Prostate gland (tissue), 2 donors: Measurements from ENCODE around the gene PRKCD. TPM values are rescaled to one million over a fixed set of nuclear protein-coding genes. Genes with fewer than 3 reads are reported as not detected.

Experiments used
- DNase-seq: peaks from one replicate; pipeline ENCODE4 v3.0.0-alpha.2; 2019; ENCODE audit warnings: low spot score
- H3K27ac ChIP-seq, 2 donors: fragments of 200-600 bp; sonication (generic); 2 replicates each; pipeline ENCODE4 v1.5.1; 2017 to 2019
- H3K27me3 ChIP-seq: fragments of 200-600 bp; sonication (generic); replicated peaks from 2 replicates; pipeline ENCODE4 v1.5.1; 2019; ENCODE audit not compliant: insufficient read depth
- H3K36me3 ChIP-seq, 2 donors: fragments of 200-600 bp; sonication (generic); 1 replicate in 1 of 2; 2 replicates in 1 of 2; pipeline versions ENCODE4 v1.5.1 to v1.8.1; 2017 to 2019
- H3K4me1 ChIP-seq: fragments of 200-600 bp; sonication (generic); replicated peaks from 2 replicates; pipeline ENCODE4 v1.5.1; 2019
- H3K4me3 ChIP-seq, 2 donors: fragments of 200-600 bp; sonication (generic); 2 replicates each; pipeline ENCODE4 v1.5.1; 2017 to 2019
- H3K9me3 ChIP-seq: fragments of 200-600 bp; sonication (generic); 2 replicates; pipeline ENCODE4 v1.5.1; 2017
- POLR2A ChIP-seq: fragments of 450-650 bp; IDR thresholded peaks from one replicate; pipeline ENCODE4 v1.6.1; 2016; ENCODE audit warnings: antibody characterized with exemption, mild to moderate bottlenecking
- POLR2AphosphoS5 ChIP-seq: sonication (generic); formaldehyde crosslinking; IDR thresholded peaks from one replicate; pipeline ENCODE4 v1.6.1; 2017; ENCODE audit warnings: antibody characterized with exemption
- WGBS: methylation state at CpG from one replicate; pipeline ENCODE4 v1.1.5; 2018; 5-methylcytosine and 5-hydroxymethylcytosine counted together
- intact Hi-C: fragments of 100-400 bp; cut with DNase I; formaldehyde crosslinking; loops from one replicate; pipeline ENCODE4 v1.14.2; 2022
- total RNA-seq, 2 donors: library from RNA; depleted of rRNA; stranded (reverse); fragments of >200 nt; gene quantifications; one replicate each; pipeline ENCODE4 v1.1.0, GENCODE V29; 2016
- TF ChIP-seq, protein P1 (sequence below), 4 experiments: fragments of 200-600 bp in 2 of 4; fragments of 450-650 bp in 2 of 4; sonication (generic) in 2 of 4; IDR thresholded peaks; 1 replicate in 3 of 4; 2 replicates in 1 of 4; pipeline ENCODE4 v1.5.1; 2016 to 2019; ENCODE audit warnings: antibody characterized with exemption in 4 of 4, mild to moderate bottlenecking in 2 of 4, moderate library complexity in 2 of 4

The PRKCD gene
- total RNA-seq, 2 donors from 2014 or later = 33.4 to 57.9 TPM

DNA sequence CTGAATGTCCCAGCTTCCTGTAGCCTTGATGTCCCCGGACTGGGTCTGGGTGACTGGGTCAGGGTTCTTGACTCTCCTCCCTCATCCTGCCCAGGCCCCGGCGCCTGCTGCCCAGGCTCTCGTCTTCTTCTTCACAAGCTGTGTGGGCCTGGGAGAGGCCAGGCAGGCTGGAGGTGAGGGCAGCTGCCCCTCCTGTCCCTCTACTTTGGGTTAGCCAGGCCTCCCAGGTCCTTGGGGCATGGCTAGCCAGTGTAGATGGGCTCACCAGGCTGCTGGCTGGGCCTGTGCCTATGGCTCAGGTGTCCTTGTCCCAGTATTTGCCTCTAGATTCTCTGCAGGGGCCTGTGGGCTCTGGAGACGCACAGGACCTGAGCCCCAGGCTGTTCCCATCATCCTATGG, 63.0 kb downstream of the PRKCD start:
- peaks cover 2 to 39% of the 10 kb centered on the region in 2 donors for H3K36me3 ChIP-seq
- 93% methylated on average over 5 of the region's 5 CpGs for WGBS
- no peak for DNase-seq

DNA sequence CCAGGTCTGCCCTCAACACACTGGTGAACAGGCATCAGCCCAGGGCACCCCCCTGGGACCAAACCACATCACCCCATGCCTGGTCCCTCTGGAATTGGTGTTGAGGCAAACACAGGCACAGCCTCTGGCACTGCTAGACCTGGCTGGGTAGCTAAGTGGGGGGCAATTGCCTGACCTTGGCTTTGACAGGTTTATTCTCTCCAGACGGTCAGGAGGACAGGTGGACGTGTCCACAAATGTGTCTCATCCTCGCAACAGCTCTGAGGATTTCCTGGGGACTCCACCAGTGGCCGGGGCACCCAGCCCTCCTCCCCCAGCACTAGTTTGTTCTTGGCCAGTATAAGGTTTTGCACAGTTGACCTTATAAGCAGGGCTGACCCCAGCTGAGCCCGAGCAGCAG, 63.5 kb downstream of the PRKCD start:
- 77% methylated on average over 5 of the region's 5 CpGs for WGBS
- DNase-seq = no peak
- H3K27ac ChIP-seq = no peak overlapping the region
- no peaks in the 10 kb centered on the region for H3K27me3 ChIP-seq
- TF ChIP-seq POLR2AphosphoS5 = no peak
- TF ChIP-seq, protein P1, sequence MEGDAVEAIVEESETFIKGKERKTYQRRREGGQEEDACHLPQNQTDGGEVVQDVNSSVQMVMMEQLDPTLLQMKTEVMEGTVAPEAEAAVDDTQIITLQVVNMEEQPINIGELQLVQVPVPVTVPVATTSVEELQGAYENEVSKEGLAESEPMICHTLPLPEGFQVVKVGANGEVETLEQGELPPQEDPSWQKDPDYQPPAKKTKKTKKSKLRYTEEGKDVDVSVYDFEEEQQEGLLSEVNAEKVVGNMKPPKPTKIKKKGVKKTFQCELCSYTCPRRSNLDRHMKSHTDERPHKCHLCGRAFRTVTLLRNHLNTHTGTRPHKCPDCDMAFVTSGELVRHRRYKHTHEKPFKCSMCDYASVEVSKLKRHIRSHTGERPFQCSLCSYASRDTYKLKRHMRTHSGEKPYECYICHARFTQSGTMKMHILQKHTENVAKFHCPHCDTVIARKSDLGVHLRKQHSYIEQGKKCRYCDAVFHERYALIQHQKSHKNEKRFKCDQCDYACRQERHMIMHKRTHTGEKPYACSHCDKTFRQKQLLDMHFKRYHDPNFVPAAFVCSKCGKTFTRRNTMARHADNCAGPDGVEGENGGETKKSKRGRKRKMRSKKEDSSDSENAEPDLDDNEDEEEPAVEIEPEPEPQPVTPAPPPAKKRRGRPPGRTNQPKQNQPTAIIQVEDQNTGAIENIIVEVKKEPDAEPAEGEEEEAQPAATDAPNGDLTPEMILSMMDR (IDR thresholded peaks at IDR 0.05) = no peak
- TF ChIP-seq POLR2A = no peak
- no peak overlapping the region for H3K4me3 ChIP-seq
- H3K9me3 ChIP-seq = no peaks in the 10 kb centered on the region
- H3K36me3 ChIP-seq = peaks cover 5 to 39% of the 10 kb centered on the region in 2 donors
- no peaks in the 10 kb centered on the region for H3K4me1 ChIP-seq
- intact Hi-C loops = loop anchor here (10.0 kb wide), 1 partner anchor 120 kb away; the partner anchor contains the start of gene DCP1A

More for the DNA sequence above, 63.0 kb downstream of the PRKCD start:
- TF ChIP-seq, protein P1 (IDR thresholded peaks at IDR 0.05) = no peak
- no peak for TF ChIP-seq POLR2AphosphoS5
- TF ChIP-seq POLR2A = no peak
- intact Hi-C loops = loop anchor here (10.0 kb wide), 1 partner anchor 121 kb away; the partner anchor contains the start of gene DCP1A
- Histone ChIP-seq H3K4me1 (no peaks in the 10 kb centered on the region), H3K27me3 (no peaks in the 10 kb centered on the region), H3K4me3 (no peak overlapping the region), H3K27ac (no peak overlapping the region), H3K9me3 (no peaks in the 10 kb centered on the region)

DNA sequence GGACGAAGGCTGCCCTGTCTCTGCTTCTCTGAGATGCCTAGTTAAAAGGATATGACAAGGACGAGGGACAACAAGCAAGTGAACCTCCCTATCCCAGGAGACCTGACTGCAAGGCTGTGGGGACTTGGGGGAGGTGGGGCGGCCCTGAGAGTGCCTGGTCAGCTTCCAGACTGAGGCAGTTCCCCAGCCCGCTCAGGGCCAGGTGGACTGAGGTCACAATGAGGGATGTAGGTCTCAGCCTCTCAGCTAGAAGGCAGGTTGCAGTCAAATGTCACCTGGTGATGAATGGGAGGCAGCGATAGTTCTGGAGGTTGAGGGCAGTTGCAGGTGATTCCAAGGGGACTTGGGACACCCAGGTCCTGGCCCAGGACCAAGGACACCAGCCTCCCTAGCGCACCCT, 64.2 kb downstream of the PRKCD start:
- Histone ChIP-seq H3K4me3 (no peak overlapping the region), H3K27me3 (no peaks in the 10 kb centered on the region), H3K9me3 (no peaks in the 10 kb centered on the region), H3K4me1 (no peaks in the 10 kb centered on the region), H3K27ac (no peak overlapping the region), H3K36me3 (peaks cover 5 to 44% of the 10 kb centered on the region in 2 donors)
- no peak for DNase-seq
- WGBS = 87% methylated on average over 6 of the region's 6 CpGs
- TF ChIP-seq POLR2AphosphoS5 = no peak
- TF ChIP-seq, protein P1 (IDR thresholded peaks at IDR 0.05) = no peak
- TF ChIP-seq POLR2A = no peak
- intact Hi-C loops = loop anchor here (10.0 kb wide), 1 partner anchor 120 kb away; the partner anchor contains the start of gene DCP1A

DNA sequence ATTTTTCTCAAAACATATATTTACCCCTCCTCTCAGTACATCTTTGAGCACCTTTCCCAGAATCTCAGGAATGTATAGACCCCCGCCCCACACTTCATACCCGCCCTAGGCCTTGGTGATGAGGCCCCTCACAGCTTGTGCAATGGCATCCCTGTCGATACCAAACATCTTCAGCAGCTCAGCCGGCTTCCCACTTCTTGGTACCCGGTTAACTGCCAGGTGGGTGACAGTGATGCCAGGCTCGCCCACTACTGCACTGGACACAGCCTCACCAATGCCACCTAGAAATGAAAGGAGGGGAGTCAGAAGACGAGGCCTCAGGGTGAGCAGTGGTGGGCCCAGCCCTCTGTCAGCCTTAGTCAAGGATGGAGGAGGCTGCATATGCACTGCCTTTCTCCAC, 64.6 kb downstream of the PRKCD start:
- DNase-seq = no peak
- Histone ChIP-seq H3K4me3 (no peak overlapping the region), H3K27me3 (no peaks in the 10 kb centered on the region), H3K9me3 (no peaks in the 10 kb centered on the region), H3K4me1 (no peaks in the 10 kb centered on the region), H3K36me3 (peaks cover 5 to 48% of the 10 kb centered on the region in 2 donors), H3K27ac (no peak overlapping the region)
- TF ChIP-seq POLR2A = no peak
- TF ChIP-seq POLR2AphosphoS5 = no peak
- TF ChIP-seq, protein P1 (IDR thresholded peaks at IDR 0.05) = no peak
- WGBS = 92% methylated on average over 7 of the region's 7 CpGs
- intact Hi-C loops = loop anchor here (10.0 kb wide), 1 partner anchor 119 kb away; the partner anchor contains the start of gene DCP1A

DNA sequence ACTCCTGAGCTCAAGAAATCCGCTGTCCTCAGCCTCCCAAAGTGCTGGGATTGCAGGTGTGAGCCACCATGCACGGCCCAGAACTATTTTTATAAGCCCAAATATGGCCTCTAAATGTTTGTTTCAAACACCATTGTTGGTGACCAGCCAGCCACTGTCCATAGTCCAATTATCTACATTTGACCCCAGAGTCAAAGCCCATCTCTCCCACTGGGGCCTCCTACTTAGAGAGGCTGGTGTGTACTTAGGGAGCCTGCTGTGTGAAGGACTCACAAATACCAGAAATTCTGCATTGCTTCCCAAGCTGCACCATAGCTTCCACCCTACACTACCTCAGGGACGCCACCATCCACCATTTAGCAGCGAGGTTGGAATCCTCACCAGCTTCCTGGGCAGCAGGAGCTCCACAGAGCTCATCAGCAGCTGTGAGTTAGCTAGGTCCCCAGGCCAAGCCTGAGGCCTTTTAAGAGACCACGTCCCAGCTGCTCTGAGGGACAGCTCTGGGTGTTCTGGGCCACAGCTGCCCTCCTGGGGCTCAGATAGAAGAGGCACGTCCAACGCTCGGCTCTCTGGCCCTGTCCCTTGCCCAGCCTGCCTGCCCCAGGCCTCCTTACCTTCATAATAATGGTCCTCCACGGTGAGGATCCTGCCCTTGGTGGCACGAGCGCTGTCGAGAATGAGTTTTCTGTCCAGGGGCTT, 65.3 kb downstream of the PRKCD start:
- intact Hi-C loops = loop anchor here (10.0 kb wide), 1 partner anchor 119 kb away; the partner anchor contains the start of gene DCP1A
- Histone ChIP-seq H3K27ac (no peak overlapping the region), H3K36me3 (peaks cover 5 to 48% of the 10 kb centered on the region in 2 donors), H3K4me3 (no peak overlapping the region), H3K9me3 (no peaks in the 10 kb centered on the region), H3K4me1 (no peaks in the 10 kb centered on the region), H3K27me3 (no peaks in the 10 kb centered on the region)
- TF ChIP-seq, protein P1 (IDR thresholded peaks at IDR 0.05) = no peak
- TF ChIP-seq POLR2A (no peak), POLR2AphosphoS5 (no peak)
- WGBS = 90% methylated on average over 12 of the region's 12 CpGs
- no peak for DNase-seq
